Cortex of kidney (tissue), 1 donor: ENCODE measurements around the gene ME1.
"Not testable (repeated sequence)": the region's sequence is repeated elsewhere in the genome, so short reads cannot be mapped to it uniquely, and the experiment has no call there.

Experiments
- DNase-seq: peaks from one replicate; lab custom pipeline; 2025; lab: John Stamatoyannopoulos, UW

The ME1 gene

DNA sequence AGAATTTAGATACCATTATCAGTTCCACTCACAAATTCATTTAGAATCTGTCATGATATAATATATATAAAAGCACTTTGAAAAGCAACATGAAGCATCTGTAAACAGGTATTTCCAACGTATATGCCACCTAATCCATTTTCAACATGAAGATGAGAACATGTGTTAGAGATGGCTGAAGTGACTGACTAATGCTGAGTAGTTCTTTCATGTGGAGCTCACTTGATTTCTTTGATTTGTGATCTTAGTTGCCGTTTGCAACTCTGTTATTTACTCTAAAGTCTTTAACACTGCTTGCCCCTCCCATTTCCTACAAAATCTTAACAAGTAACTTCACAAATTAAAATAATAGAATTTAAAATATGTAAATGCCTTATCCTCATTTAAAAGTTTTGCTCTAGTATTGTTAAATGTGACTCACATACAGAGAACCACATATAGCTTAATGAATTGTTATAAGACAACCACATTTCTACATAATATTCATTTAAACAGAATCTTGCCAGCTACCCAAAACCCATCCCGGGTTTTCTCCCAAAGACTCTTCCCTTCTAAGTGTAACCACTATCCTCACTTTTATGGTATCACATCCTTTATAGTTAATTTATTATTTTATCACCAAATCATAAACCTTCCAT is 78.3 kb downstream of the ME1 start:
- DNase-seq, result no peak

DNA sequence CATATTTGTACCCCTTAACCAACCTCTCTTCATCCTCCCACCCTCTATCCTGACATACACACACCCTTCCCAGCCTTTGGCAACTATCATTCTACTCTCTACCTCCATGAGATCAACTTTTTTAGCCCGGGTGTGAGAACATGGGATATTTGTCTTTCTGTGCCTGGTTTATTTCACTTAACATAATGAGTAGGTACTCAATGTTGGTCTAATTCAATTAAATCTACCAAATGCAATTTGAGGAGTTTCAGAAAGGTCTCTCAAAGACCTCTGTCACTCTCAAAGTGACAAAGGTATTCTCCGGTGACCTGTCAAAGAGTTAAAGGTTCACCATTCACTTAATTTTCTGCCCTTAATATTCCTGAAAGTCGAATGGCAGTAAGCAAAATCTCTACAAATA is 87.7 kb downstream of the ME1 start:
- DNase-seq, result no peak

DNA sequence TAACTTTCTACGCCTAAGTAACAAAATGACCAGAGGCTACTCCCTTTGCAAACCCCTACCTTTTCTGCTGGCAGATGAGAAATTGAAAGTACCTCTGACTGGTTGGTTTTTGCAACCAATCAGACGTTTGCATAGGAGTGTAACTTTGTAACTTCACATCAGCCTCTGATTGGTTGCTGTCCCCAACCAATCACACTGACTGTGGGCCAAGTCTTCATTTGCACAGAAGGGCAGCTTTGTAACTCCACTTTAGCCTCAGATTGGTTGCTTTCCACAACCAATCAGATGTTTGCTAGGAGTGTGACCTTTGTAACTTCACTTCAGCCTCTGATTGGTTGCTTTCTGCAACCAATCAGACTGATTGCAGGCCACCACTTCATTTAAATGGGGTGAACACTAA is 89.1 kb downstream of the ME1 start:
- no peak for DNase-seq

DNA sequence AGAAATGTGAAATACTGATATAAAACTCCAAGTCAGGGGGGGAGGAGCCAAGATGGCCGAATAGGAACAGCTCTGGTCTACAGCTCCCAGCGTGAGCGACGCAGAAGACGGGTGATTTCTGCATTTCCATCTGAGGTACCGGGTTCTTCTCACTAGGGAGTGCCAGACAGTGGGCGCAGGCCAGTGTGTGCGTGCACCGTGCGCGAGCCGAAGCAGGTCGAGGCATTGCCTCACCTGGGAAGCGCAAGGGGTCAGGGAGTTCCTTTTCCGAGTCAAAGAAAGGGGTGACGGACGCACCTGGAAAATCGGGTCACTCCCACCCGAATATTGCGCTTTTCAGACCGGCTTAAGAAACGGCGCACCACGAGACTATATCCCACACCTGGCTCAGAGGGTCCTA is 96.9 kb downstream of the ME1 start:
- not testable (repeated sequence) for DNase-seq

DNA sequence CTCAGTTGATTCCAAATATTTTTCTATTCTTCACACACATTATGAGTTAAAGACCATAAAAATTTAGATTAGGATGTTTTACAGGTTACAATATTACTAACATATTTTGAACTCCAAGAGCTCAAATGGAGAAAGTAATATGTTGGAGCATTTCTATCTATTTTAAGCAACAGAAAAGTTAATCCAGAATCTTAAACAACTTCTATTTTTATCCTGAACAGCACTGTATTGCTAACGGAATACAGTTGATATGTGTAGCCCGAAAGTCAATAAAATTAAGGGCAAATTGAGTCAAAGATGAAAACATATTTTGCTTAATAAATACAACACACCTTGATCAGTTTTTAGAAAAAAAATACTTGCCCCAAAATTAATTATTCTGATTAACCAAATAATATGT is 97.4 kb downstream of the ME1 start:
- no peak for DNase-seq

DNA sequence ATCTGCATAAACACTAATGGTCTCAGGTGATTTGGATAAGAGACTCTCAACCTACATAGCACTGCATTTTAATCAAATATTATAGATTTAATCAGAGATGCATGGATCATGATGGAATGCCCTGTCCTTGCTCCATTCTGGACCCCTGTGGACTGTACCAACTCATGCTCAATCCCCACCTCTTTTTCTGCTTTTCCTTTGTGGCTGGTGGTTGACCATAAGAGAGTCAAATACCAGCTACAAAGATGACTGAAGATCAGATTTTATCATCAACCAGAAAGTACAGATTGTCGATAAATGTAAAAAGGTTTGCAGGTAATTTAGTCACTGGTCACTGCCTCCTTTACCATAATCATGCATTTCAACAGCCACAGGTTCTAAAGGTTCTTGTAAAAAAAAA is 116.2 kb downstream of the ME1 start:
- no peak for DNase-seq

DNA sequence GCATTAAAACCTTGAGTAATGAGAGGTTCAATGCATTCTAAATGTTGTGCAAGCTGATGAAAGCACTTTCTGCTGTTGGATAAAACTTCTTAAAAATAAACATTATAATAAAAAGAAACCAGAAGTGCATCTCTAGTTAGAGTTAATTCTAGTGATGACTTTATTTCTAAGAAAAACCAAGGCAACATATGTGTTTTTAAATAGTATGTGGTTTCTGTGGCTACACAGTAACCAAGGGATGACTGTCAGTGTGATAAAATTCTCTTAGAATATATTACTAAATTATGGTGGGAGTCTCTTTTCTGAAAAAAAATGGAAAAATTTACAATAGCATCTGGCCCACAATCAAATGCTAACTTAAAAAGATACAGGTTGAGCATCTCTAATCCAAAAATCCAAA is 117.0 kb downstream of the ME1 start:
- no peak for DNase-seq

DNA sequence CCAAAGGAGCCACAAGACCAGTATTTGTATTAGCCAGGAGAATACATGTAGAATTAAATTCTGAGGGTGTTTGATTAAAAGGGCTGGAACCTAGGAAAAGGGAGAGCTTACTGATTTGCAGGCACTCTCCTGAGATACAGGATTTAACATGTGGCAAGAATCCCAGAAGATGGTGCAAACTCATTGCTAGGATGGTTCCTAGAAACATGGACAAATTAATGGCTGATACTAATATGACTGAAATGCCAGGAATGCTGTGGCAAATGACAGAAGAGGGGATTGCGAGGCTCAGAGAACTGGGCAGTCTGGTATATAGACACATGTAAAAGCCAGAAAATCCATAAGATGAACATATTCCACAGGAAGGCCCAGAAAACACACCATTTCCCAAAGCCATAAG is 119.6 kb downstream of the ME1 start:
- no peak for DNase-seq

DNA sequence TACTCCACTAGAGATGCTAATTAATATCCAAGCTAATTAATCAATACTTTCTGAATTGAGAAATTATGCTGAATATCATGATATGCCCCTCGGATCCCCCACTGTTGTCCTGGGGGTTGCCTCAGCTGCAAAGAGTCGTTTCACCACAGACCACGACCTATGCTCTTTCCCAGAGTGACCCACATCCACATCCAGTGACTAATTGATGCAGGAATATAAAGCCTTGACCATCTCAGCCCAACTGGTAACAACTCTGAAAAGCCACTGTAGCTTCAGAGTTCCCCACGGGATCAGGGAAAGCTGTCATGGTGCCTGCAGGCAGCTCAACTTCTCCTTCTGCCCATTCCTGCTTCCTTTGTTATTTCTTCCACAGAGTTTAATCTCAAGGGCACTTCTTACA is 120.8 kb downstream of the ME1 start:
- DNase-seq, result no peak

DNA sequence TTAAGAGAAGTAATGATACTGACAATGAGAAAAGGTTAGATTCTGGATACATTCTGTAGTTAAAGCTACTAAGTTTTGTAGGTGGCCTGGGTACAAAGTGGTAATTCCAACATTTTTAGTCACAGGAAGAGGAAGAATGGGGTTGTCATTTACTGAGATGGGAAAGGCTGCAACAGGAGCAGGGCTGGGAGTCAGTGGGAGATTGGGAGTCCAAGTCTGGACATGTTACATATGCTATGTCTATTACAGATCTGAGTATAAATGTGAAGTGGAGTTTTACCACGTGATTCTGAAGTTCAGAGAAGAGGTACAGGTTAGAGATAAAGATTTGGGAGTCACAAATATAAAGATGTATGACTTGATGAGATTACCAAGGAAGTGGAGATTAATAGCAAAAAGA is 121.5 kb downstream of the ME1 start:
- no peak for DNase-seq

DNA sequence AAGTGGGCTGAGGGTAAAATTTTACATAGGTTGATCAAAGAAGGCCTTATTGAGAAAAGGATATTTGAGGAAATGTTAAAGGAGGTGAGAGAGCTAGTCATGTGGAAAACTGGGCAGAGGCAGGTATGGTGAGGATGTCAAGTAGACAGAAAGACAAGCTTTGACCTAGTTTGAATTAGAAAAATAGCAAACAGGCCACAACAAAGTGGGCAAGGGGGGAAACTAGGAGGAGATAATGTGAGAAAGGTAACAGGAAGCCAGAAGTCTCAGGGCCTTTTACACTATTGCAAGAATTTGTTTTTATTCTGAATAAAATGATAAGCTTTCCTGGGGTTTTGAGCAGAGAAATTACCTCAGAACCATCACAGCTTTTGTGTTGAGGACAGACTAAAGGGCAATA is 122.0 kb downstream of the ME1 start:
- DNase-seq, result no peak

DNA sequence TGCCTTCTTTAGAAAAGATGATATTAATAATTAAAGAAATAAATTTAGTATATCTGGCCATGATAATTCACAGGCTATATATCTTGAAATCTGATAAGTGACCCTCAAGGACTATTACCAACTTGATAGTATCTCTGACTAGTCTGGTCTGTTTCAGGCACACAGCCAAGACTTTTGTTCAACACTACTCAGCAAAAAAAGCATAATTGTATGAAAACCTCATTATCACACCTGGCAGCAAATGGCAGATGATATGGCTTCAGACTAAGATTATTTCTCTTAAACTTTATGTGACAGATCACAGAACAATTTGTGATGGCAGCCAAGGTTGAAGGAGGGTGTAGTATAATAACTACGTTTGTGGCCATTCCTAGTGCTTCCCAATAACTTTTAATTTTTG is 123.0 kb downstream of the ME1 start:
- DNase-seq, result no peak

DNA sequence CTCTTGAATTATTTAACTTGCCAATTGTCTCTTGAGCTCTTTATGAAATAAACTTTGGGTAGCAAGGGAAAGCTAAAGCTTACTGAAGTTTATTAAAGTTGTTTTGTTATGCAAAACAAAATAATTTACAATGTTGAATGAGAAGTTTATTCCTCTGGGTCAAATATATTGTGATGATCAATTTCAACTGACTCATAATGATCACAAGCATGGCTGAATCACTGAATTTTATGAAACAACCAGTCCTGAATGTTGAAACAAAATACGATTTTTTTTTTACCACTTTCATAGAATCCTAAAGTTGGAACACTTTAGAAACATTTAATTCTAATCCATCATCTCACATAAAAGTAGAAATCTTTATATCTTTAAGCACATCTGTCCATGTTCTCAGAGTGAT is 127.4 kb downstream of the ME1 start:
- no peak for DNase-seq

DNA sequence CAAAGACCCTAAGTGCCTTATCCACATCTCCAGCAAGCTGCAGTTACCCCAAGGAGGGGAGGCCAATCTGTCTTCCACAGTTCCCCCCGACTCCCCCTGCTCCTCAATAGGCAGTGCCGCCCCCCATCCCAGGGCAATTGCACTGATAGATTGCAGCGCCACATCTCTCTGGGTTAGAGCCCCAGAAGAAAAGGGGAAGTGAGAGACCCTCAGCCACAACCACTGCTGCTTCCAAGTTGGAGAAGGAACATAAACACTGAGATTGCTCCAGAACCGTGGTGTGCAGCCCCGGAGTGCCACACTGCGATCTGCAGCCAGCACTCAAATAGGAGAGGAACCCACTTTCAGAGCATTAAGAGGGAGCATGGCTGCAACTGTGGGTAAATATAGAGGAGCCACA is 136.2 kb downstream of the ME1 start:
- no peak for DNase-seq

DNA sequence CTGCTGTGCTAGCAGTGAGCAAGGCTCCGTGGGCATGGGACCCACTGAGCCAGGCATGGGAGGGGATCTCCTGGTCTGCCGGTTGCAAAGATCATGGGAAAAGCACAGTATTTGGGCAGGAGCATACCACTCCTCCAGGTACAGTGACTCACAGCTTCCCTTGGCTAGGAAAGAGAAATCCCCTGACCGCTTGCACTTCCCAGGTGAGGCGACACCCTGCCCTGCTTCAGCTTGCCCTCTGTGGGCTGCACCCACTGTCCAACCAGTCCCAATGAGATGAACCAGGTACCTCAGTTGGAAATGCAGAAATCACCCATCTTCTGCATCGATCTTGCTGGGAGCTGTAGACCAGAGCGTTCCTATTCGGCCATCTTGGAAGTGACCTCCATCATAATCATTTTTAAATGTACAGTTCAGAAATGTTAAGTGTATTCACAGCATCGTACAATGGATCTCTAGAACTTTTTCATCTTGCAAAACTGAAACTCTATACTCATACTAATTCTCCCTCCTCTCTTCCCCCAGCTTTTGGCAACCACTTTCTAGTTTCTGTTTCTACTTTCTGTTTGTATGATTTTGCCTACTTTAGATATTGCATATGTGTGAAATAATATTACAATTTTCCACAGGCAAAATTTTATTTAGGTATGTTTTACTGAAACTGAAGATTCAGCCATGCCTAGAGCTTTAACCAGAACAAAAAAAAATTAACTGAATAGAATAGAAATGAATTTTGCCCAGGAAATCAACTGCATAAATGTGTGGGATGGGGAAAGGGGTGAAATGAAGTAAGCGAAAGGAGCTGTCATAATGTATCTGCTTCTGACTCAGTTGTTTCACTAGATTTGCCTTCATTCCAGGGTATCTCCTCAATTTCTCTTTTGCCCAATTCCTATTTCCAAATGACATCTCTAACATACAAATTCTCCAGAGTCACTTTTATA is 137.7 kb downstream of the ME1 start:
- DNase-seq, result no peak

DNA sequence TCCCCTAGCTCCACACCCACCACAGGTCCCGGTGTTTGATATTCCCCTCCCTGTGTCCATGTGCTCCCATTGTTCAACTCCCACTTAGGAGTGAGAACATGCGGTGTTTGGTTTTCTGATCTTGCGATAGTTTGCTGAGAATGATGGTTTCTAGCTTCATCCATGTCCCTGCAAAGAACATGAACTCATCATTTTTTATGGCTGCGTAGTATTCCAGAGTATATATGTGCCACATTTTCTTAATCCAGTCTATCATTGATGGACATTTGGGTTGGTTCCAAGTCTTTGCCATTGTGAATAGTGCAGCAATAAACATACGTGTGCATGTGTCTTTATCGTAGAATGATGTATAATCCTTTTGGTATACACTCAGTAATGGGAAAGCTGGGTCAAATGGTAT is 143.6 kb downstream of the ME1 start:
- DNase-seq, result not testable (repeated sequence)

DNA sequence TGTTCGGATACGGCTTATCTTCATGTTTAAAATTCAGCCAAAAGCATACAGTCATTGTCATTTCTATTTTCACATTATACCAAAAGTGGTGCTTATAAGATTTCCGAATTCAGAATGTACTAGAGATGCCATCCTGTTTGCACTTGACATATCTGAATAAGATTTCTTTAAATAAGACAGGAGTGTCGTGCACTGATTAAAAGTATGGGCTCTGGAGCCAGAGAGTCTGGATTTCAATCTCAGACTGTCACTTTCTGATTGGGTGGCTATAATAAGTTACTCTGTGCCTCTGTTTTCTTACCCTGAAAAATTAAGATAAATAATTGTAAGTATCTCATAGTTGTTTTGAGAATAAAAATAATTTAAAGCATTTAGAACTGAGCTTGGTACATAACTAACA is 144.9 kb downstream of the ME1 start:
- DNase-seq, result no peak

DNA sequence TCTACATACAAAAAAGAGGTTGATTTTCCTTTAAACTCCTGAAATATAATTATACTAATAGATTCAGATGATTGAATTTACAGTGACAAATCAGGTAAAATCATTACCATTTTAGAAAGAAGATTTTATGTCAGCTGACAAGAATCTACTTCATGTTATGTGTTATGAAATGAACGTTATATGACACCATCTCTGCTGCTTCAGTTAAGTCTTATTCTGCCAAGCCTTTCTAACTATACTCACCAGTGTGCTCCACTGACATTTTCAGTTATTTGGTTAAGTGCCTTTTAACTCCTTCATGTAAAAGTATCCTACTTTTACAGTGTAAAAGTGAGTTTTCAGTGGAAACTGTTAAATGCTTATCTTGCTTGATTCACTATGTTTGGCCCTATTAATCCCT is 157.3 kb downstream of the ME1 start:
- no peak for DNase-seq

DNA sequence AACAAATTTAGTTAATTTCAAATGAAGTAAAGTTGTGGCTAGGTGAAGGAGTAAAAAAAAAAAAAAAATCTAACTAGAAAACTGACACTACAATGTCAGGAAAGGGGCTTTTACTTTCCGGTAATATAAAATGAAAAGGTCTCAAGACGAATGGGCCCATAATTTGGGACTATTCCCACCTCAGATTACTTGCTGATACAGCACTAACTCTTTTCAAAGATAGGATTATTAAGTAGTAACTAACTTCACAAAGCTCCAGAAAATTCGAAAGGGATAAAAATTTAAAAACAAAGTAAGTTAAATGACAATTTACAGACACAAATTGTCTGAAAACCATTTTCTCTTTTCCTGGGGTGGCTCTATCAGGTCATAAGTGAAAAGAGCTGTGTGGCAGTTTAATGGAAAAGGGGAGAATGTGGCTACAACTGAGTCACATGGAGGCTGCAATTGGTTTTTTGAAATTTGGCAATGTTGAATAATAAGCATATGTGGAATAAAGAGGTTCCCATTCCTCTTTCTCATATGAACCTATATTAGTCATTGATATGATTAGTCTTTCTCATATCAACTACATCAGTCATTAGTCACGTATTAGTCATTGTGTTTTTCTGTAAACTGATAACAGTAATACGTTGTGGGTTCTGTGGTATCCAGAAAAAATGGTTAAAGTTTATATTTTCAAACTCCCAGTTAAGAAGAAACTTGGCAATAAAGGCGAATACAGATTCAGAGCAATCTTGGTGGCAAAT is 159.7 kb downstream of the ME1 start:
- no peak for DNase-seq

DNA sequence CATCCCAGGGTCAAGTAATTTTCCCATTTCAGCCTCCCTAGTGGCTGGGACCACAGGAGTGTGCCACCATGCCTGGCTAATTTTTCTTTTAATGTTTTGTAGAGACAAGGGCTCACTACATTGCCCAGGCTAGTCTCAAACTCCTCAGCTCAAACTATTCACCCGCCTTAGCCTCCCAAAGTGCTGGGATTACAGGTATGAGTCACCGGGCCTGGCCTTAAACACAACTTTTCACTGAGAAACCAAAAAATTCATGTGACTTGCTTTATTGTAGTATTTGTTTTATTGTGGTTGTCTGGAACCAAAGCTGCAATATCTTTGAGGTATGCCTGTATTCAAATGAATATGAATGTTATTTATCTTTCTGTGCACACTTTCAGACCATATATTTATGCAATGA is 165.5 kb downstream of the ME1 start:
- DNase-seq, result no peak

DNA sequence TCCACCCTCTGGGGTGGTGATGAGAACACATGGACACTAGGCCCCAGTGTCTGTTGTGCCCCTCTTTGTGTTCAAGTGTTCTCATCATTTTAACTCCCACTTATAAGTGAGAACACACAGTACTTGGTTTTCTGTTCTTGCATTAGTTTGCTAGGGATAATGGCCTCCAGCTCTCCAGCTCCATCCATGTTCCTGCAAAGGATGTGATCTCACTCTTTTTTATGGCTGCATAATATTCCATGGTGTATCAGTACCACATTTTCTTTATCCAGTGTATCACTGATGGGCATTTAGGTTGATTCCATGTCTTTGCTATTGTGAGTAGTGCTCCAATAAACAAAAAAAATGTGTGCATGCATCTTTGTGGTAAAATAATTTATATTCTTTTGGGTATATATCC is 170.3 kb downstream of the ME1 start:
- no peak for DNase-seq

DNA sequence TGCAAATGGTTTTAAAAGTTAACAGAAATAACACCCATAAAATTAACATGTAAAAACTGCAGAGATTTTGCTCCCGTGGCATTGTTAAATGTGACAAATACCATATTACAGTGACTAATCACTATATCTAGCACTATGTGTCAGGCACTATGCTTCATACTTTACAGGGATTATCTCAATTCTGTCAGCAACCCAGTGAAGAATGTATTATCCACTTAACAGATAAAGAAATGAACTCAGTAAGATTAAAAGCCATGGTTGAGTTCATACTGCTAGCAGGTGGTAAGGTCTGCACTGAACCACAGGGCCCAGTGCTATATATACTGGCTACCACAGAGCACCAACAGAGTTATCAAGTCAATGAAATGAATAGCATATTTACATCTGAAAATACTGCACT is 172.3 kb downstream of the ME1 start:
- no peak for DNase-seq

DNA sequence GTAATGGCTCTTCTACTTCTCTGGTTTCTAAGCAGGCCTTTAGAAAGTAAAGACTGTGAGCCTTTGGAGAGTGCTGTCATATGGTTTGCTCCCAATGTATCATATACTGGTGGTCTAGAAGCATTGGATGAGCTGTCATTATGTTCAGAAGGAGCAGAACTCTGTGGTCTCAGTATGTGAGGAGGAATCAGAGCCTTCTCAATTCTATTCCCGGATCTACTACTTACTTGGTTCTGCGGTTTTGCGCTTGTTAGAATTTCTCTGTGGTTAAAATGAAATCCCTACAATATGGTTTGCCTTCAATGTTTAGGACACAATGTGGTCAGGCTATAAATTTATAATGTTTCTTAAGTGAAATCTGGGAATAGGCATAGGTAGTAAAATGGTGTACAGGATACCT is 173.1 kb downstream of the ME1 start:
- DNase-seq, result no peak
